Activated gamma-delta T cell (primary cell): ENCODE data around the gene ALDOA.
"Not testable (repeated sequence)": the region's sequence is repeated elsewhere in the genome, so short reads cannot be mapped to it uniquely, and the experiment has no call there.

ENCODE experiments used
- DNase-seq: peaks from one replicate; lab custom pipeline; 2025; lab: John Stamatoyannopoulos, UW
- total RNA-seq, 2 donors: gene quantifications; one replicate each; lab custom pipeline; 2026; lab: John Stamatoyannopoulos, UW

The ALDOA gene
- 15.8 to 16.9 reads per million in 2 donors for total RNA-seq

- peak; percentile 90 for DNase-seq
Observed at GRCh38 chr16:30065102-30065942, at the start of gene ALDOA. Gene ALDOA (plus strand): TSS chr16:30065760. CDS start chr16:30066898, 1,138 bp downstream.

- no peak for DNase-seq
Observed at GRCh38 chr16:30016555-30017276, 48.8 kb upstream of the ALDOA start.

GRCh38 chr16:30017277-30017656 is 48.3 kb upstream of the ALDOA start:
- no peak for DNase-seq

GRCh38 chr16:30017937-30018336 is 47.6 kb upstream of the ALDOA start:
- not testable (repeated sequence) for DNase-seq

GRCh38 chr16:30018731-30019158 is 46.8 kb upstream of the ALDOA start:
- no peak for DNase-seq

- DNase-seq, result no peak
Observed at GRCh38 chr16:30022887-30023286, 42.7 kb upstream of the ALDOA start, which contains the start of gene C16orf92. Gene C16orf92 (plus strand): TSS chr16:30023198. CDS start chr16:30023341, 143 bp downstream.

- DNase-seq, result no peak
Observed at GRCh38 chr16:30023586-30023985, 42.0 kb upstream of the ALDOA start.

- DNase-seq, result no peak
Observed at GRCh38 chr16:30024451-30024850, 41.1 kb upstream of the ALDOA start.

- DNase-seq, result no peak
Observed at GRCh38 chr16:30025156-30025555, 40.4 kb upstream of the ALDOA start.

- DNase-seq, result no peak
Observed at GRCh38 chr16:30025574-30025973, 40.0 kb upstream of the ALDOA start.

GRCh38 chr16:30026449-30026848 is 39.1 kb upstream of the ALDOA start:
- no peak for DNase-seq

- DNase-seq, result no peak
Observed at GRCh38 chr16:30027588-30028437, 37.7 kb upstream of the ALDOA start.

- no peak for DNase-seq
Observed at GRCh38 chr16:30028438-30029076, 37.0 kb upstream of the ALDOA start.

GRCh38 chr16:30030011-30030685 is 35.4 kb upstream of the ALDOA start:
- no peak for DNase-seq

GRCh38 chr16:30030841-30031413 is 34.6 kb upstream of the ALDOA start, which contains the start of gene TLCD3B:
Gene TLCD3B (minus strand): TSS chr16:30031271. CDS start chr16:30030527, 744 bp downstream.
- no peak for DNase-seq

- DNase-seq, result no peak
Observed at GRCh38 chr16:30031477-30031918, 34.1 kb upstream of the ALDOA start.

GRCh38 chr16:30032083-30032819 is 33.3 kb upstream of the ALDOA start:
- no peak for DNase-seq

GRCh38 chr16:30033270-30033669 is 32.3 kb upstream of the ALDOA start:
- DNase-seq, result no peak

- no peak for DNase-seq
Observed at GRCh38 chr16:30040221-30040620, 25.3 kb upstream of the ALDOA start.

GRCh38 chr16:30040690-30041089 is 24.9 kb upstream of the ALDOA start:
- DNase-seq, result not testable (repeated sequence)
